Stimulated activated CD8-positive, alpha-beta memory T cell treated with anti-CD3 and anti-CD28 coated beads, Interleukin-7, amount 100 ng/mL, for 24 hours (primary cell): ENCODE data around the gene ESPN.
"Not testable (repeated sequence)": the region's sequence is repeated elsewhere in the genome, so short reads cannot be mapped to it uniquely, and the experiment has no call there.

Experiments used
- DNase-seq: peaks from one replicate; pipeline ENCODE4 v3.0.0-alpha.2; 2020; ENCODE audit warnings: low read depth

The ESPN gene

GRCh38 chr1:6485168-6486101 is 60.9 kb downstream of the ESPN start:
- DNase-seq: no peak

- DNase-seq: peak; percentile 80
Measured at GRCh38 chr1:6486433-6487011, 61.9 kb downstream of the ESPN start.

GRCh38 chr1:6487804-6488484 is 63.4 kb downstream of the ESPN start:
- no peak for DNase-seq

DNA sequence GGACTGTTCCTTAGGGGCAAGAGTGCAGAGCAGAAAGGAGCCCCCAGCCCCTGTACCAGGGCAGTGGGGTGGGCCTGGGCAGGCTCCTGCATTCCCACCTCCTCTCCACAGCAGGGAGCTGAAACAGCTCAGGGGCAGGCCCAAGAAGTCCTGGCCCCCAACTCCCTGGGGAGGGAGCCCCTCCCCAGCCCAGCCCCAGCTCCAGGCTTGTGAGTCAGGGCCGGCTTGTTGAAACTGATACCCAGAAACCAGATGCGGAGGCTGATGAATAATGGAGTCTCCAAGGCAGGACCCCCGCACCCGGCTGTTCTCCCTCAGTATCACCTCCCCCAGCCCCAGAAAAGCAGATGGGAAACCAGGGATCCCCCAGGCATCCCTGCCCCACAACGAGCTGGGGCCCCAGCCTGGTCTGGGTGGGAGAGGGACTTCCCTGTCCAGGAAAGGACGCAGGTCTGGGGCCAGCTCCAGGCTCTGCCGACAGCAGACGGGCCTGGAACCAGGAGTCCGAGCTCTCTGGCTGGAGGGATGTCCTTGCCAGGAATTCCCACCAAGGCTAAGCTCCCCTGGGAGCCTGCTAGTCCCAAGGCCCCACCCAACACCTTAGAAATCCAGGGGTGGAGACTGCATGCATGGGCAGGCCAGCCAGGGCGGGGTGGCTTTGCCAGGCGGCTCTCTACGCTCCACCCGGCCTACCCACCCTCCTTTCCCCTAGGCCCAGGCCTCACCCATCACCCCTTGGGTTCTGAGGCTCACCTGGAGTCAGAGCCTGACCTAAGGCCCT is 64.2 kb downstream of the ESPN start:
- DNase-seq: no peak

GRCh38 chr1:6489383-6489765 is 64.8 kb downstream of the ESPN start:
- DNase-seq: no peak

GRCh38 chr1:6489799-6490180 is 65.2 kb downstream of the ESPN start:
- DNase-seq: peak; percentile 47

DNA sequence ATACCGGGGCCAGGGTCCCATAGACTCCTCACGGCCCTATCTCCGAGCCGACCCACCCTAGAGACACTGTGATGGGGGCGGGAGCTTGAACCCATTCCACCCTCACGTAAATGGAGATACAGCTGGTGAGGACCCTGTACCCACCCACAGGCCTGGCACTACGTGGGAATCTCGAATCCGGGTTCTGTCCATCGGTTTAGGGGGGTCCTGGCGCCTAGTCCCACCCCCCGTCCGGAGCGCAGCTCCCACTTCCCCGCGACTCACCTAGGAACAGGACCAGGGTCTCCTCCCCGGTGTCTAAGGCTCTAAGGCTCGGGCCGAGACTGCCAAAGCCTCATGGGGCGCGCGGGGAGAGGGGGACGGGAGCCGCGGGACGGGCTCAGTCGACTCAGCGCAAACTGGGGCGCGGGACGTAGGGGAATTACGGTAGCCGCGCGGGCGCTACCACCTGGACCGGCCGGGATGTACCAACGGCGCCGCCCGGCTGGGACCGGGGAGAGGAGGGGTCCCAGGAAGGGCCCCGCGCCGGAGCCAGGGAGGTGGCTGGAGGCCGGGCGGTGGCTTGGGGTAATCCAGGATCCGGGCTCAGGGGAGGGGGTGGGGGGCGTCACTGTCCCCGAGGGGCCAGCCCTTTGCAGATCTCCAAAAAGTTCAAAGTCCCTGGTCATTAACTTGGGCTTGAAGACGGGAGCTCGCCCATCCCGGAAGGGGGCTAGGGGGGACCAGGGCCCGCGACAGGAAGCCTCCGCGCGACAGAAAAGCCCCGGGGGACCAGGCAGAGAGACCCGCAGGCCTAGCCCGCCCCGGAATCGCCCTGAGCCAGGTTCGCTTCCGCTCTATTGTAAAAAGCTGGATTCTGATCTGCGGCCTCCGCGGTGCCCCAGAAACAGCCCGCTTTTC is 65.9 kb downstream of the ESPN start:
- DNase-seq: no peak

GRCh38 chr1:6491081-6491449 is 66.5 kb downstream of the ESPN start:
- DNase-seq: no peak

DNA sequence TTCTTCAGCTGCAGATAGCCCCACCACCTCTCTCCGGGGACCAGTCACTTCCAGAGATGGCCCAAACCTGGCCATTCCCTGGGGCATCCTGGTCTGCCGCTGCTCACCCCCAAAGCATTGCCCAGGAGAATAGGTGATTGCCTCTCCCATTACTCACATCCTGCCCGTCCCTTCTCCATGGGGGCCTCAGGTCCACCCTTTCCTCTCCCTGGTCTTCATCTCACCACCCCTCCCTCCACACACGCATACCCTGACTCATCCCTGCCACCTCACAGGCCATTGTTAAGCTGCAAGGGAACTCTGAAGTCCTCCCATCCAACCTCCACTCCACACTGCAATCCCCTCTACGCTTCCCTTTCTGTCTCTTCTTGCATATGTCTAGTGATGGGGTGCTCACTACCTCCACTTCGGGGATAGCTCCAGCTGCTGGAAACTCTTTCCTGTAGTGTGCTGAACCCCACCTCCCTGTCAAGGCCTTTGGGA is 66.9 kb downstream of the ESPN start, which contains the start of gene PLEKHG5:
Gene PLEKHG5, minus strand, starts transcription at position 188 of the 483 bp plus-strand sequence. CDS start 14,096 bp downstream, outside the sequence.
- no peak for DNase-seq

DNA sequence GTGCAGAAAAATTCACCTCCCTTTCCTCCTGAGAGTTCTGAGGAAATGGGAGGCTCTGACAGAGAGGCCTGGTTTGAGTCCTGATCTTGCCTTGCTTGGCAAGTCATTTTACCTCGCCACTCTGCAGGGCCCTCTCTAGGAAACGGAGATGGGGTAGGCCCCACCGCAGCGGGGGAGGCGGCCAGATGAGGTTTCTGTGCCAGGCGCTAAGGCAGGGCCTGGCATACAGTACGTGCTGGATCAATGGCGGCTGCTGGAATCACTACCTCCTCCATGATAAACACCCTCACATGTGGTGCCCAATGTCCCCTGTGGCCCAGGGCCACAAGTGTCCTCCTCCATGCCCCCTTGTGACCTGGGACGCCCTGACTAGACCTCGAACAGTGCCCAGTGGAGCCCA is 67.4 kb downstream of the ESPN start:
- no peak for DNase-seq

GRCh38 chr1:6493834-6494223 is 69.3 kb downstream of the ESPN start:
- not testable (repeated sequence) for DNase-seq

DNA sequence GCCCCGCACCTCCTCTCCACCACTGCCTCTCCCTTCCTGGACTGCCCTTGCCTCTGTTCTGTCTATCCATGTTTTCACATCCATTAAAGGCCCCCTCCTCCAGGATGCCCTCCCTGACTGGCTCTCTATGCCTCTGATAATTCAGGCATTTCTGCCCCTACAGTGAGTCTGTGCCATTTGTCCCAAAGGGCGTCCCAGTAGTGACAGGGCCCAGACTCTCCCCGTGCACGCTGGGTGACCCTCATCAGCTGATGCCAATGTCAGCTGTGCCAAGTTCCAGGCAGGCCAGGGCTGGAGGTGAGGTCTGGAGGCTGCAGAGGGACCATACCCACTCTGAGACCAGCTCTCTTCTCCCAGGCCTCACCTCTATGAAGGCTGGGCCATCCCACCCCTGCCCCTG is 70.1 kb downstream of the ESPN start:
- DNase-seq: no peak

- DNase-seq: no peak
Measured at GRCh38 chr1:6495041-6495441, 70.5 kb downstream of the ESPN start.

GRCh38 chr1:6495540-6496364 is 71.2 kb downstream of the ESPN start:
- no peak for DNase-seq

DNA sequence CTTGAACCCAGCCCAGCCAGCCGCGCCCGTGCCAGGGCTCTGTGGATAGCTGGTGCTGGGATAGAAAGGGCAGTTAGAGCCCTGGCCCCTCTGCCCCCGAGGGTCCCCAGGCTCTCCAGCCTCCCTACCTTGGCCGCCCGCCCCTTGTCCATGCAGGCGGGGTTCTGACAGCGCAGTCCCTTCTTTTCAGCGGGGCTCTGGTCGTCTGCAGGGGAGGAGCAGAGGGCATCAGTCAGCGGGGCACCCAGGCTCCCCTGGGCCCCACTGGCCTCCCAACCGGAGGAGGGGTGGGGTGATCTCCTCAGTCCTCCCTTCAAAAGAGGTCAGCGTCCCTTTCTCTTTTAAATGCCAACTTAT is 71.8 kb downstream of the ESPN start:
- no peak for DNase-seq

GRCh38 chr1:6496890-6497214 is 72.3 kb downstream of the ESPN start:
- DNase-seq: no peak

GRCh38 chr1:6497215-6497866 is 72.8 kb downstream of the ESPN start:
- DNase-seq: no peak

GRCh38 chr1:6497867-6498575 is 73.4 kb downstream of the ESPN start:
- DNase-seq: no peak

- no peak for DNase-seq
Measured at GRCh38 chr1:6498576-6499111, 74.1 kb downstream of the ESPN start.
